Body of pancreas (tissue), 4 donors: ENCODE measurements around the gene PWWP2B. TPM values are rescaled to one million over a fixed set of nuclear protein-coding genes. Genes with fewer than 3 reads are reported as not detected.
A peak's percentile ranks its signal among the peaks of the same experiment; 100 is the strongest.

Experiments used
- ATAC-seq: fragments of 150-250 bp; one replicate; pipeline ENCODE4 v1.9.1; 2016
- DNase-seq, 4 donors: peaks; one replicate each; pipeline ENCODE4 v3.0.0-alpha.2; 2019
- H3K27ac ChIP-seq, 4 donors: fragments of 200-600 bp; sonication (generic); 1 replicate in 3 of 4; 2 replicates in 1 of 4; pipeline versions ENCODE4 v1.5.1 to v1.6.1; 2016 to 2019; ENCODE audit warnings: mild to moderate bottlenecking in 1 of 4, mixed read lengths in 1 of 4, moderate library complexity in 1 of 4
- H3K27me3 ChIP-seq, 2 donors: fragments of 200-600 bp; sonication (generic); one replicate each; pipeline ENCODE4 v1.6.0; 2016; ENCODE audit warnings: mild to moderate bottlenecking in 1 of 2
- H3K36me3 ChIP-seq, 2 donors: fragments of 200-600 bp; sonication (generic); replicated peaks in 1 of 2; 2 replicates each; pipeline ENCODE4 v1.5.1; 2016; ENCODE audit warnings: low read depth in 2 of 2; ENCODE audit not compliant: insufficient read depth in 1 of 2
- H3K4me1 ChIP-seq: fragments of 200-600 bp; sonication (generic); one replicate; pipeline ENCODE4 v1.6.0; 2016
- H3K4me3 ChIP-seq, 2 donors: fragments of 200-600 bp; sonication (generic); 1 replicate in 1 of 2; 2 replicates in 1 of 2; pipeline ENCODE4 v1.5.1; 2016 to 2019
- H3K9me3 ChIP-seq, 3 donors: fragments of 200-600 bp; sonication (generic); 1 replicate in 2 of 3; 2 replicates in 1 of 3; pipeline ENCODE4 v1.5.1; 2016
- CTCF ChIP-seq, 7 experiments: fragments of 450-650 bp in 4 of 7; fragments of 200-600 bp in 3 of 7; sonication (generic) in 3 of 7; IDR thresholded peaks; one replicate each; pipeline ENCODE4 v1.5.1; 2016 to 2019; ENCODE audit warnings: antibody characterized with exemption in 7 of 7
- POLR2A ChIP-seq, 3 donors: fragments of 450-650 bp; IDR thresholded peaks; one replicate each; pipeline ENCODE4 v1.6.1; 2016; ENCODE audit warnings: antibody characterized with exemption in 3 of 3, mild to moderate bottlenecking in 2 of 3
- WGBS, 2 donors: methylation state at CpG; one replicate each; pipeline ENCODE4 v1.1.5; 2017; 5-methylcytosine and 5-hydroxymethylcytosine counted together
- intact Hi-C: fragments of 100-400 bp; cut with DNase I; formaldehyde crosslinking; loops from one replicate; pipeline ENCODE4 v1.15.1; 2023
- total RNA-seq, 2 donors: library from RNA; depleted of rRNA; stranded (reverse); fragments of >200 nt; gene quantifications; one replicate each; pipeline ENCODE4 v1.1.0, GENCODE V29; 2016

PWWP2B gene
- total RNA-seq, 2 donors from 2014 or later: 31.9 to 46.5 TPM

- Histone ChIP-seq H3K27ac (no peak overlapping the region), H3K4me1 (peaks cover 15% of the 10 kb centered on the region), H3K4me3 (no peak overlapping the region), H3K9me3 (no peaks in the 10 kb centered on the region), H3K36me3 (peaks cover 0 to 2% of the 10 kb centered on the region in 2 donors), H3K27me3 (no peaks in the 10 kb centered on the region)
- ATAC-seq (no peak), DNase-seq (no peak)
- TF ChIP-seq CTCF (IDR thresholded peaks at IDR 0.05) (no peak), POLR2A (IDR thresholded peaks at IDR 0.05) (no peak)
- intact Hi-C loops: no loop called here
- 87 to 92% methylated on average over 2 of the region's 2 CpGs for WGBS, 2 donors
These were observed 31.0 kb downstream of the PWWP2B start for GRCh38 chr10:132427939-132428367.

DNA sequence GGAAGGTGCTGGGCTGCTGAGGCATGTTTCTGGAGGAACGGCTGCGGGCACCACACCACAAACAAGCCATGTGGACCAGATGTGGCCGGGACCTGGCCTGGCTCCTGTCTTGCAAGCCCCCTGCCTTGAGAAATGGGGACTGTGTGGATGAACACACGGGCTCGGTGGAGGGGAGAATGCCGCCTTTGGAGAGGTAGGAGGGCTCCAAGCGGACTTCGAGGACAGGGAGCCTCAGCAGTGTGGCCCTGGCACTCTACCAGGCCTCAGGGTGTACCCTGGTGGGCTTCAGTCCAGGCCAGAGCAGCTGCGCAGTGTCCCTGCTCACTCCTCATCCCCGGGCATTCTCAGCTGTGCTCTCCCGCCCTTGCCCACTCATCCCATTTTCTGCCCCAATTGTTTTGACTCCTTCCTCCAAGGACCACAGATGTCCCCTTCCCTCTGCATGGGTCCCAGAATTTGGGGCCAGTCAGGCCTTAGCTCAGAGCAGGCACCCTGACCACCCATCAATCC lies 31.5 kb downstream of the PWWP2B start:
- no peak for TF ChIP-seq CTCF (IDR thresholded peaks at IDR 0.05)
- TF ChIP-seq POLR2A (IDR thresholded peaks at IDR 0.05): no peak
- peaks cover 12% of the 10 kb centered on the region for H3K4me1 ChIP-seq
- ATAC-seq (no peak), DNase-seq (no peak)
- H3K36me3 ChIP-seq: peaks cover 0 to 2% of the 10 kb centered on the region in 2 donors
- intact Hi-C loops: no loop called here
- no peaks in the 10 kb centered on the region for H3K27me3 ChIP-seq
- WGBS, 2 donors: 93% methylated on average over 6 to 11 of the region's 11 CpGs
- H3K27ac ChIP-seq: no peak overlapping the region
- no peak overlapping the region for H3K4me3 ChIP-seq
- no peaks in the 10 kb centered on the region for H3K9me3 ChIP-seq

- Histone ChIP-seq H3K27ac (peak overlapping the region in 2 of 4 donors; percentile 29 to 45), H3K9me3 (no peaks in the 10 kb centered on the region), H3K36me3 (peaks cover 0 to 2% of the 10 kb centered on the region in 2 donors), H3K27me3 (no peaks in the 10 kb centered on the region), H3K4me1 (peaks cover 16% of the 10 kb centered on the region), H3K4me3 (no peak overlapping the region)
- 56 to 60% methylated on average over 12 to 14 of the region's 18 CpGs for WGBS, 2 donors
- DNase-seq (peak in 2 of 4 donors; percentile 53 to 58), ATAC-seq (peak; percentile 49)
- intact Hi-C loops: no loop called here
- TF ChIP-seq CTCF (IDR thresholded peaks at IDR 0.05): no peak
- TF ChIP-seq POLR2A (IDR thresholded peaks at IDR 0.05): no peak
These were observed 32.6 kb downstream of the PWWP2B start for GRCh38 chr10:132429281-132430230.

DNA sequence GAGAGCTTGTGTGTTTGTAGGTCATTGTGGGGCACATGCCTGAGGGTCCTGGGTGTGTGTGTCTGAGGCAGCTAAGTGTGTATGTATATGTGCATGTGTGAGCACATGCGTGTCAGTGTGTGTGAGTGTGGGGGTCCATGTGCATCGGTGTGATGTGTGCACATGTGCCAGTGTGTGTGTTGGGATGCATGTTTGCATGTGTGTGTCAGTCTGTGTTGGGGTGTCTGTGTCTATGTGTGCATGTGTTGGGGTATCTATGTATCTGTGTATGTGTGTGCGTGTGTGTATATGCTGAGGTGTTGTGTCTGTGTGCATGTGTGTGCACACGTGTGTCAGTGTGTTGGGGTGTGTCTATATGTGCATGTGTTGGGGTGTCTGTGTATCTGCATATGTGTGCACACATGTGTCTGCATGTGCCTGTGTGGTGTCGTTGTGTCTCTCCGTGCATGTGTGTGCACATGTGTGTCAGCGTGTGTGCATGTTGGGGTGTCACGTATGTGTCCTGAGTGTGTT lies 33.3 kb downstream of the PWWP2B start:
- Histone ChIP-seq H3K27ac (peak overlapping the region in 1 of 4 donors; percentile 45), H3K4me1 (peaks cover 16% of the 10 kb centered on the region), H3K27me3 (no peaks in the 10 kb centered on the region), H3K36me3 (peaks cover 0 to 2% of the 10 kb centered on the region in 2 donors), H3K9me3 (no peaks in the 10 kb centered on the region), H3K4me3 (no peak overlapping the region)
- intact Hi-C loops: no loop called here
- TF ChIP-seq POLR2A (IDR thresholded peaks at IDR 0.05): no peak
- TF ChIP-seq CTCF (IDR thresholded peaks at IDR 0.05): no peak
- DNase-seq (no peak), ATAC-seq (no peak)
- WGBS, 2 donors: 85 to 86% methylated on average over 8 of the region's 8 CpGs
